Measurements from ENCODE around the gene CAPZB.

CAPZB gene

GRCh38 chr1:19496527-19496874, 11.2 kb upstream of the CAPZB start:
- DNase-seq, result no peak

GRCh38 chr1:19495799-19496526, 10.6 kb upstream of the CAPZB start:
- DNase-seq, result no peak

- DNase-seq, result no peak
Observed at GRCh38 chr1:19495000-19495656, 9.8 kb upstream of the CAPZB start.

- DNase-seq, result no peak
Observed at GRCh38 chr1:19493547-19493946, 8.2 kb upstream of the CAPZB start.

- DNase-seq, result no peak
Observed at GRCh38 chr1:19489996-19490395, 4.7 kb upstream of the CAPZB start.

GRCh38 chr1:19488136-19488535, 2.8 kb upstream of the CAPZB start:
- no peak for DNase-seq

- DNase-seq, result no peak
Observed at GRCh38 chr1:19484798-19485361, 459 bp downstream of the CAPZB start.

GRCh38 chr1:19484338-19484797, 971 bp downstream of the CAPZB start:
- no peak for DNase-seq

- DNase-seq, result no peak
Observed at GRCh38 chr1:19483691-19484090, 1.6 kb downstream of the CAPZB start.

- DNase-seq, result no peak
Observed at GRCh38 chr1:19483261-19483660, 2.1 kb downstream of the CAPZB start.

GRCh38 chr1:19481826-19482398, 3.4 kb downstream of the CAPZB start:
- no peak for DNase-seq

- no peak for DNase-seq
Observed at GRCh38 chr1:19480282-19480681, 5.1 kb downstream of the CAPZB start.

GRCh38 chr1:19479351-19480120, 5.8 kb downstream of the CAPZB start:
- no peak for DNase-seq

GRCh38 chr1:19478322-19478721, 7.0 kb downstream of the CAPZB start:
- DNase-seq, result no peak

- DNase-seq, result no peak
Observed at GRCh38 chr1:19477284-19478249, 7.8 kb downstream of the CAPZB start.

GRCh38 chr1:19476450-19477190, 8.7 kb downstream of the CAPZB start:
- no peak for DNase-seq

GRCh38 chr1:19475296-19475695, 10.0 kb downstream of the CAPZB start:
- DNase-seq, result no peak

- no peak for DNase-seq
Observed at GRCh38 chr1:19472174-19472573, 13.2 kb downstream of the CAPZB start.

- DNase-seq, result no peak
Observed at GRCh38 chr1:19469004-19469403, 16.3 kb downstream of the CAPZB start.

GRCh38 chr1:19468397-19468956, 16.9 kb downstream of the CAPZB start:
- no peak for DNase-seq
